HepG2 (cell line): ENCODE results near the gene MUL1. TPM values are rescaled to one million over a fixed set of nuclear protein-coding genes. Genes with fewer than 3 reads are reported as not detected.

ENCODE experiments used
- ISL2 ChIP-seq: sonication (generic); formaldehyde crosslinking; IDR thresholded peaks from 2 replicates; pipeline ENCODE4 v1.5.0; 2020; ENCODE audit warnings: missing genetic modification reagents
- KDM6A ChIP-seq: IDR thresholded peaks from 2 replicates; pipeline ENCODE4 v1.6.1; 2016; ENCODE audit warnings: low read depth
- NFE2L2 ChIP-seq: fragments of 150-350 bp; IDR thresholded peaks from 2 replicates; pipeline ENCODE4 v1.6.1; 2014; ENCODE audit warnings: low read length
- ONECUT2 ChIP-seq: sonication (generic); formaldehyde crosslinking; IDR thresholded peaks from 2 replicates; pipeline ENCODE4 v1.4.0; 2020; ENCODE audit warnings: missing genetic modification reagents
- RARG ChIP-seq: sonication (generic); formaldehyde crosslinking; IDR thresholded peaks from 2 replicates; pipeline ENCODE4 v1.4.0; 2020; ENCODE audit warnings: low read depth, mild to moderate bottlenecking, missing genetic modification reagents
- RORA ChIP-seq: sonication (generic); formaldehyde crosslinking; IDR thresholded peaks from 2 replicates; pipeline ENCODE4 v1.5.0; 2020; ENCODE audit warnings: mild to moderate bottlenecking, missing genetic modification reagents, moderate library complexity
- ZNF207 ChIP-seq: fragments of 450-650 bp; IDR thresholded peaks from 2 replicates; pipeline ENCODE4 v1.6.1; 2016; ENCODE audit warnings: antibody characterized with exemption, borderline replicate concordance
- ZNF326 ChIP-seq: sonication (generic); formaldehyde crosslinking; IDR thresholded peaks from 2 replicates; pipeline ENCODE4 v1.4.0; 2020; ENCODE audit warnings: missing genetic modification reagents, borderline replicate concordance
- ZNF543 ChIP-seq: sonication (generic); formaldehyde crosslinking; IDR thresholded peaks from 2 replicates; pipeline ENCODE4 v1.4.0; 2020; ENCODE audit warnings: mild to moderate bottlenecking, missing genetic modification reagents
- ZNF614 ChIP-seq: IDR thresholded peaks from 2 replicates; pipeline ENCODE4 v1.6.1; 2018; ENCODE audit warnings: missing biosample characterization, missing genetic modification reagents, inconsistent platforms, borderline replicate concordance
- ZNF775 ChIP-seq: sonication (generic); formaldehyde crosslinking; IDR thresholded peaks from 2 replicates; pipeline ENCODE4 v1.4.0; 2020; ENCODE audit warnings: missing genetic modification reagents, mild to moderate bottlenecking, moderate library complexity, borderline replicate concordance
- ZSCAN29 ChIP-seq: sonication (generic); formaldehyde crosslinking; conservative IDR thresholded peaks from 2 replicates; pipeline ENCODE4 v1.4.0; 2020; ENCODE audit warnings: mild to moderate bottlenecking, missing genetic modification reagents
- ZSCAN30 ChIP-seq: sonication (generic); formaldehyde crosslinking; IDR thresholded peaks from 2 replicates; pipeline ENCODE4 v1.5.0; 2020; ENCODE audit warnings: mild to moderate bottlenecking, missing genetic modification reagents
- polyA plus RNA-seq, 8 experiments: library from polyadenylated mRNA; depleted of rRNA in 3 of 8; stranded (reverse) in 7 of 8; unstranded in 1 of 8; fragments of >200 nt; fragmentation: Illumina TruSeq in 4 of 8; extraction: Trizol in 4 of 8; gene quantifications; 2 replicates each; pipeline versions ENCODE4 v1.2.1 to v1.2.3, GENCODE V29; 2011 to 2016; ENCODE audit warnings: low read depth in 4 of 8, missing spikeins in 1 of 8, mixed read lengths in 1 of 8; ENCODE audit not compliant: insufficient read depth in 1 of 8
- total RNA-seq, 5 experiments: library from RNA; depleted of rRNA; stranded (reverse); fragments of >200 nt; fragmentation: Illumina TruSeq; extraction: Trizol; gene quantifications; 2 replicates each; pipeline ENCODE4 v1.2.3, GENCODE V29; 2016; ENCODE audit warnings: low read depth in 1 of 5
- TF ChIP-seq, protein P1 (sequence below): IDR thresholded peaks from 2 replicates; pipeline ENCODE4 v1.6.1; 2016
- TF ChIP-seq, protein P2 (sequence below): conservative IDR thresholded peaks from 2 replicates; pipeline ENCODE4 v1.6.1; 2018; ENCODE audit warnings: missing genetic modification reagents
- TF ChIP-seq, protein P3 (sequence below): IDR thresholded peaks from 2 replicates; pipeline ENCODE4 v1.6.1; 2016; ENCODE audit warnings: low read depth, borderline replicate concordance
- TF ChIP-seq, protein P4 (sequence below): sonication (generic); formaldehyde crosslinking; IDR thresholded peaks from 2 replicates; pipeline ENCODE4 v1.4.0; 2020; ENCODE audit warnings: mild to moderate bottlenecking, missing genetic modification reagents
- TF ChIP-seq, protein P5 (sequence below): sonication (generic); formaldehyde crosslinking; IDR thresholded peaks from 2 replicates; pipeline ENCODE4 v1.4.0; 2020; ENCODE audit warnings: missing genetic modification reagents

MUL1 gene
- total and polyA plus RNA-seq, 2 of the 13 experiments (the other 11 are each of a cell fraction or from before 2014, with no cell fraction given) = 21.5 to 26.5 TPM

DNA sequence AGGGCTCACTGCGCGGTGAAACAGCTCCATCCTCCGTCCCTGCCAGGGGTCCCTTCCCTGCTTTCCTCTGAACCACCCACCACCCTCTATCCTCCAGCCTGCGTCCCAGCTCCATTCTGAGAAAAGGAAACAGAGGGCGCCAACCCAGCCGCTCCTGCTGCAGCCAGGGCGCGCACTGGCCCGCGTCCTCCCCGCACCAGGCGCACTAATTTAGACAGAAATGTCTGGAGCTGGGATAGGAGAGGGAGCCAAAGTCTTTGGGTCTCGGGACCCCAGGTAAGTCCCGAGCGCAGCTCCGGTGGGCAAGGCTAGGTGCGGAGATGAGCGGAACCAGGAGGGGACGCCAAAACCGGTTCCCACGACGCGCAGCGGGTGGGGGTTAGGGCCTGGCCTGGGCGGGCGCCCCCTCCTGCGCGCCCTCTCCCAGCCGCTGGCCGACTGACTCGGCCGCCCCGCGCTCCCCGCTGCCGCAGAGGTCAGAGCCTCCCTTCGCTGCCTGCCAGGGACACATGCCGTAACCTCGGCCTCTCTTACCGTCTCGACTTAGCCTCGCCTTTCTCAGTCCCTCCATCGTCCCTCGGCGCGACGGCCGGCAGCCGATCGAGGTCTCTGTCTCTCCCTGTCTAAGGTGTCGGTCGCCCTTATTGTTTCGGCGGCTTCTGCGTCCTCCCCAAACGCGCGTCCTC is 24.0 kb downstream of the MUL1 start (continued):
- TF ChIP-seq, protein P1, sequence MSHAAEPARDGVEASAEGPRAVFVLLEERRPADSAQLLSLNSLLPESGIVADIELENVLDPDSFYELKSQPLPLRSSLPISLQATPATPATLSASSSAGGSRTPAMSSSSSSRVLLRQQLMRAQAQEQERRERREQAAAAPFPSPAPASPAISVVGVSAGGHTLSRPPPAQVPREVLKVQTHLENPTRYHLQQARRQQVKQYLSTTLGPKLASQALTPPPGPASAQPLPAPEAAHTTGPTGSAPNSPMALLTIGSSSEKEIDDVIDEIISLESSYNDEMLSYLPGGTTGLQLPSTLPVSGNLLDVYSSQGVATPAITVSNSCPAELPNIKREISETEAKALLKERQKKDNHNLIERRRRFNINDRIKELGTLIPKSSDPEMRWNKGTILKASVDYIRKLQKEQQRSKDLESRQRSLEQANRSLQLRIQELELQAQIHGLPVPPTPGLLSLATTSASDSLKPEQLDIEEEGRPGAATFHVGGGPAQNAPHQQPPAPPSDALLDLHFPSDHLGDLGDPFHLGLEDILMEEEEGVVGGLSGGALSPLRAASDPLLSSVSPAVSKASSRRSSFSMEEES = no peak
- TF ChIP-seq RORA (CRISPR knock-in tag) (no peak), ZNF326 (0 out of 2 replicates have a peak, but pooled peaks have one; percentile 4), ZSCAN30 (CRISPR knock-in tag) (no peak), ZSCAN29 (0 out of 2 replicates have a peak, but pooled peaks have one; percentile 47), ZNF614 (CRISPR knock-in tag) (no peak), ZNF207 (no peak), ZNF543 (CRISPR knock-in tag) (no peak; the same call in 1 of the 2 replicates), RARG (CRISPR knock-in tag) (no peak), ISL2 (CRISPR knock-in tag) (peak; percentile 35; the same call in 1 of the 2 replicates), ZNF775 (CRISPR knock-in tag) (no peak), NFE2L2 (no peak), ONECUT2 (CRISPR knock-in tag) (no peak; the same call in 1 of the 2 replicates), KDM6A (CRISPR knock-in tag) (no peak)
- TF ChIP-seq, protein P2, sequence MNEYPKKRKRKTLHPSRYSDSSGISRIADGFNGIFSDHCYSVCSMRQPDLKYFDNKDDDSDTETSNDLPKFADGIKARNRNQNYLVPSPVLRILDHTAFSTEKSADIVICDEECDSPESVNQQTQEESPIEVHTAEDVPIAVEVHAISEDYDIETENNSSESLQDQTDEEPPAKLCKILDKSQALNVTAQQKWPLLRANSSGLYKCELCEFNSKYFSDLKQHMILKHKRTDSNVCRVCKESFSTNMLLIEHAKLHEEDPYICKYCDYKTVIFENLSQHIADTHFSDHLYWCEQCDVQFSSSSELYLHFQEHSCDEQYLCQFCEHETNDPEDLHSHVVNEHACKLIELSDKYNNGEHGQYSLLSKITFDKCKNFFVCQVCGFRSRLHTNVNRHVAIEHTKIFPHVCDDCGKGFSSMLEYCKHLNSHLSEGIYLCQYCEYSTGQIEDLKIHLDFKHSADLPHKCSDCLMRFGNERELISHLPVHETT (CRISPR knock-in tag) = no peak
- TF ChIP-seq, protein P3, sequence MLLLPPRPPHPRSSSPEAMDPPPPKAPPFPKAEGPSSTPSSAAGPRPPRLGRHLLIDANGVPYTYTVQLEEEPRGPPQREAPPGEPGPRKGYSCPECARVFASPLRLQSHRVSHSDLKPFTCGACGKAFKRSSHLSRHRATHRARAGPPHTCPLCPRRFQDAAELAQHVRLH = 0 out of 2 replicates have a peak, but pooled peaks have one; percentile 16
- TF ChIP-seq, protein P4, sequence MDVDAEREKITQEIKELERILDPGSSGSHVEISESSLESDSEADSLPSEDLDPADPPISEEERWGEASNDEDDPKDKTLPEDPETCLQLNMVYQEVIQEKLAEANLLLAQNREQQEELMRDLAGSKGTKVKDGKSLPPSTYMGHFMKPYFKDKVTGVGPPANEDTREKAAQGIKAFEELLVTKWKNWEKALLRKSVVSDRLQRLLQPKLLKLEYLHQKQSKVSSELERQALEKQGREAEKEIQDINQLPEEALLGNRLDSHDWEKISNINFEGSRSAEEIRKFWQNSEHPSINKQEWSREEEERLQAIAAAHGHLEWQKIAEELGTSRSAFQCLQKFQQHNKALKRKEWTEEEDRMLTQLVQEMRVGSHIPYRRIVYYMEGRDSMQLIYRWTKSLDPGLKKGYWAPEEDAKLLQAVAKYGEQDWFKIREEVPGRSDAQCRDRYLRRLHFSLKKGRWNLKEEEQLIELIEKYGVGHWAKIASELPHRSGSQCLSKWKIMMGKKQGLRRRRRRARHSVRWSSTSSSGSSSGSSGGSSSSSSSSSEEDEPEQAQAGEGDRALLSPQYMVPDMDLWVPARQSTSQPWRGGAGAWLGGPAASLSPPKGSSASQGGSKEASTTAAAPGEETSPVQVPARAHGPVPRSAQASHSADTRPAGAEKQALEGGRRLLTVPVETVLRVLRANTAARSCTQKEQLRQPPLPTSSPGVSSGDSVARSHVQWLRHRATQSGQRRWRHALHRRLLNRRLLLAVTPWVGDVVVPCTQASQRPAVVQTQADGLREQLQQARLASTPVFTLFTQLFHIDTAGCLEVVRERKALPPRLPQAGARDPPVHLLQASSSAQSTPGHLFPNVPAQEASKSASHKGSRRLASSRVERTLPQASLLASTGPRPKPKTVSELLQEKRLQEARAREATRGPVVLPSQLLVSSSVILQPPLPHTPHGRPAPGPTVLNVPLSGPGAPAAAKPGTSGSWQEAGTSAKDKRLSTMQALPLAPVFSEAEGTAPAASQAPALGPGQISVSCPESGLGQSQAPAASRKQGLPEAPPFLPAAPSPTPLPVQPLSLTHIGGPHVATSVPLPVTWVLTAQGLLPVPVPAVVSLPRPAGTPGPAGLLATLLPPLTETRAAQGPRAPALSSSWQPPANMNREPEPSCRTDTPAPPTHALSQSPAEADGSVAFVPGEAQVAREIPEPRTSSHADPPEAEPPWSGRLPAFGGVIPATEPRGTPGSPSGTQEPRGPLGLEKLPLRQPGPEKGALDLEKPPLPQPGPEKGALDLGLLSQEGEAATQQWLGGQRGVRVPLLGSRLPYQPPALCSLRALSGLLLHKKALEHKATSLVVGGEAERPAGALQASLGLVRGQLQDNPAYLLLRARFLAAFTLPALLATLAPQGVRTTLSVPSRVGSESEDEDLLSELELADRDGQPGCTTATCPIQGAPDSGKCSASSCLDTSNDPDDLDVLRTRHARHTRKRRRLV = no peak
- TF ChIP-seq, protein P5, sequence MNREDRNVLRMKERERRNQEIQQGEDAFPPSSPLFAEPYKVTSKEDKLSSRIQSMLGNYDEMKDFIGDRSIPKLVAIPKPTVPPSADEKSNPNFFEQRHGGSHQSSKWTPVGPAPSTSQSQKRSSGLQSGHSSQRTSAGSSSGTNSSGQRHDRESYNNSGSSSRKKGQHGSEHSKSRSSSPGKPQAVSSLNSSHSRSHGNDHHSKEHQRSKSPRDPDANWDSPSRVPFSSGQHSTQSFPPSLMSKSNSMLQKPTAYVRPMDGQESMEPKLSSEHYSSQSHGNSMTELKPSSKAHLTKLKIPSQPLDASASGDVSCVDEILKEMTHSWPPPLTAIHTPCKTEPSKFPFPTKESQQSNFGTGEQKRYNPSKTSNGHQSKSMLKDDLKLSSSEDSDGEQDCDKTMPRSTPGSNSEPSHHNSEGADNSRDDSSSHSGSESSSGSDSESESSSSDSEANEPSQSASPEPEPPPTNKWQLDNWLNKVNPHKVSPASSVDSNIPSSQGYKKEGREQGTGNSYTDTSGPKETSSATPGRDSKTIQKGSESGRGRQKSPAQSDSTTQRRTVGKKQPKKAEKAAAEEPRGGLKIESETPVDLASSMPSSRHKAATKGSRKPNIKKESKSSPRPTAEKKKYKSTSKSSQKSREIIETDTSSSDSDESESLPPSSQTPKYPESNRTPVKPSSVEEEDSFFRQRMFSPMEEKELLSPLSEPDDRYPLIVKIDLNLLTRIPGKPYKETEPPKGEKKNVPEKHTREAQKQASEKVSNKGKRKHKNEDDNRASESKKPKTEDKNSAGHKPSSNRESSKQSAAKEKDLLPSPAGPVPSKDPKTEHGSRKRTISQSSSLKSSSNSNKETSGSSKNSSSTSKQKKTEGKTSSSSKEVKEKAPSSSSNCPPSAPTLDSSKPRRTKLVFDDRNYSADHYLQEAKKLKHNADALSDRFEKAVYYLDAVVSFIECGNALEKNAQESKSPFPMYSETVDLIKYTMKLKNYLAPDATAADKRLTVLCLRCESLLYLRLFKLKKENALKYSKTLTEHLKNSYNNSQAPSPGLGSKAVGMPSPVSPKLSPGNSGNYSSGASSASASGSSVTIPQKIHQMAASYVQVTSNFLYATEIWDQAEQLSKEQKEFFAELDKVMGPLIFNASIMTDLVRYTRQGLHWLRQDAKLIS = peak; percentile 70; the same call in 1 of the 2 replicates
